T-cell (primary cell): Measurements from ENCODE around the gene TASP1. TPM values are rescaled to one million over a fixed set of nuclear protein-coding genes. Genes with fewer than 3 reads are reported as not detected.
"Not testable (repeated sequence)": the region's sequence is repeated elsewhere in the genome, so short reads cannot be mapped to it uniquely, and the experiment has no call there.

Source experiments
- ATAC-seq, 4 experiments: fragments of 200-7000 bp in 3 of 4; fragments of 150-1000 bp in 1 of 4; cut with Tn5 transposase; replicated peaks in 1 of 4; 1 replicate in 3 of 4; 2 replicates in 1 of 4; pipeline ENCODE4 v1.10.0; 2021; ENCODE audit warnings: moderate library complexity in 3 of 4, mild to moderate bottlenecking in 2 of 4, moderate number of reproducible peaks in 1 of 4
- CTCF ChIA-PET, 2 donors: fragments of 300-600 bp; sonication (Branson Sonifier 250); formaldehyde crosslinking; loops; one replicate each; lab custom pipeline; 2022; ENCODE audit warnings: antibody characterized with exemption in 2 of 2; lab: Charles Lee
- POLR2A ChIA-PET, 2 donors: fragments of 300-600 bp; sonication (Branson Sonifier 250); formaldehyde crosslinking; loops; one replicate each; lab custom pipeline; 2022; ENCODE audit warnings: antibody characterized with exemption in 2 of 2; lab: Charles Lee
- DNase-seq, 35 experiments: peaks; one replicate each; pipeline versions ENCODE4 v3.0.0 to v3.0.0-alpha.2; 2013 to 2023
- H3K27ac ChIP-seq: one replicate; pipeline ENCODE4 v1.5.1; 2013; ENCODE audit warnings: low read length
- H3K27me3 ChIP-seq, 2 experiments: replicated peaks in 1 of 2; 1 replicate in 1 of 2; 2 replicates in 1 of 2; pipeline versions ENCODE4 v1.6.1 to v1.7.0; 2013; ENCODE audit warnings: low read length in 1 of 2, mixed read lengths in 1 of 2; ENCODE audit not compliant: control insufficient read depth in 2 of 2, insufficient read depth in 2 of 2; ENCODE audit errors: extremely low read depth in 1 of 2
- H3K36me3 ChIP-seq, 2 donors: 1 replicate in 1 of 2; 2 replicates in 1 of 2; pipeline versions ENCODE4 v1.6.1 to v1.7.0; 2013; ENCODE audit warnings: low read length in 1 of 2; ENCODE audit not compliant: control insufficient read depth in 2 of 2, insufficient read depth in 1 of 2; ENCODE audit errors: extremely low read depth in 1 of 2
- H3K4me1 ChIP-seq, 2 experiments: 1 replicate in 1 of 2; 2 replicates in 1 of 2; pipeline versions ENCODE4 v1.6.1 to v1.7.0; 2013; ENCODE audit warnings: low read length in 2 of 2, mixed read lengths in 1 of 2; ENCODE audit not compliant: insufficient read depth in 2 of 2, control insufficient read depth in 1 of 2; ENCODE audit errors: extremely low read depth in 1 of 2
- H3K4me3 ChIP-seq, 2 donors: 1 replicate in 1 of 2; 2 replicates in 1 of 2; pipeline versions ENCODE4 v1.5.1 to v1.7.0; 2013; ENCODE audit warnings: mild to moderate bottlenecking in 2 of 2, low read length in 1 of 2, moderate library complexity in 1 of 2; ENCODE audit not compliant: control insufficient read depth in 1 of 2; ENCODE audit errors: extremely low read depth in 1 of 2
- H3K9me3 ChIP-seq: 2 replicates; pipeline ENCODE4 v1.7.0; 2013
- H3K27ac Mint-ChIP-seq, 2 donors: one replicate each; pipeline ENCODE4 v1.8.0; 2020 to 2021; ENCODE audit warnings: mild to moderate bottlenecking in 2 of 2, mixed read lengths in 2 of 2
- H3K27me3 Mint-ChIP-seq, 2 donors: one replicate each; pipeline ENCODE4 v1.8.0; 2021 to 2022; ENCODE audit warnings: mixed read lengths in 2 of 2
- H3K36me3 Mint-ChIP-seq: one replicate; pipeline ENCODE4 v1.8.0; 2021; ENCODE audit warnings: mixed read lengths
- H3K4me1 Mint-ChIP-seq, 3 donors: one replicate each; pipeline ENCODE4 v1.8.0; 2020 to 2022; ENCODE audit warnings: mixed read lengths in 3 of 3, mild to moderate bottlenecking in 1 of 3
- H3K4me3 Mint-ChIP-seq, 3 donors: one replicate each; pipeline ENCODE4 v1.8.0; 2020 to 2022; ENCODE audit warnings: mild to moderate bottlenecking in 3 of 3, mixed read lengths in 3 of 3, moderate library complexity in 3 of 3
- H3K9me3 Mint-ChIP-seq, 3 donors: one replicate each; pipeline ENCODE4 v1.8.0; 2020 to 2022; ENCODE audit warnings: mixed read lengths in 3 of 3
- WGBS: methylation state at CpG from one replicate; pipeline ENCODE4 v1.1.5; 2013; ENCODE audit warnings: missing lambda C conversion rate; ENCODE audit not compliant: insufficient coverage; 5-methylcytosine and 5-hydroxymethylcytosine counted together
- total RNA-seq, 35 experiments: library from RNA in 6 of 35; stranded (reverse) in 6 of 35; fragments of 120-200 nt in 1 of 35; gene quantifications; one replicate each; pipeline versions ENCODE4 v1.2.1 to v1.2.4 and lab custom pipeline; 2013 to 2026

Gene TASP1
- total RNA-seq, 5 donors from 2014 or later (not counting 1 experiment from before 2014, with no cell fraction given), result 11.2 to 19.4 (median 13.8) TPM

DNA sequence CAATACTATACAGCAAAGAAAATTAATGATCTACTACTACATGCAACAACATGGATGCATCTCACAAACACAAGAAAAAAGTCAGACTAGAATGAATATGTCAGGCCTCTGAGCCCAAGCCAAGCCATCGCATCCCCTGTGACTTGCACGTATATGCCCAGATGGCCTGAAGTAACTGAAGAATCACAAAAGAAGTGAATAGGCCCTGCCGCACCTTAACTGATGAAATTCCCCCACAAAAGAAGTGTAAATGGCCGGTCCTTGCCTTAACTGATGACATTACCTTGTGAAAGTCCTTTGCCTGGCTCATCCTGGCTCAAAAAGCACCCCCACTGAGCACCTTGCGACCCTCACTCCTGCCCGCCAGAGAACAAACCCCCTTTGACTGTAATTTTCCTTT is 280.9 kb downstream of the TASP1 start:
- H3K27ac ChIP-seq, POLR2A ChIA-PET, H3K4me1 ChIP-seq, H3K4me1 Mint-ChIP-seq, ATAC-seq, DNase-seq, H3K27ac Mint-ChIP-seq, H3K4me3 ChIP-seq, H3K9me3 ChIP-seq, H3K36me3 ChIP-seq, H3K27me3 ChIP-seq, H3K9me3 Mint-ChIP-seq, CTCF ChIA-PET, H3K27me3 Mint-ChIP-seq, H3K4me3 Mint-ChIP-seq, H3K36me3 Mint-ChIP-seq: not testable (repeated sequence)
- 94% methylated on average over 5 of the region's 6 CpGs for WGBS

DNA sequence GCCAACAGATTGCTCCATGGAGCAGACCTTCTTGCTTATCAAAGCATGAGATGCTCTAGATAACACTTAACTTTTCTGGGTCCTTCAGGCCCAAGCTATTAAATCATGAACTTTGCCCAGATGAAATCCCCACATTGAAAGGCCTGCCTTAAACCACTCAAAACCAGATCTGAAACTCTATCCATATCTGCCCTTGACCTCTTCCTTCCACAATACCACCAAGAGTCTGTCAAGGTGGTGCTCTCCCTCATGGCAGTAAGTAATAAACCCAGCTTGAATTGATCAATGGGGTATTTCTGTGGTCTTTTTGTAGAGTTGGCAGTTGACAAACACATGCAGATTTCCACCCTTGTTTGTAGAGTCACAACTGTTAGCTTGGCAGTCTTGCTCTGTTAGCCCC is 282.1 kb downstream of the TASP1 start:
- Histone ChIP-seq H3K4me1 (no peaks in the 10 kb centered on the region), H3K27ac (no peak overlapping the region), H3K36me3 (no peaks in the 10 kb centered on the region), H3K4me3 (no peak overlapping the region), H3K27me3 (no peaks in the 10 kb centered on the region), H3K9me3 (no peaks in the 10 kb centered on the region)
- Mint-ChIP-seq H3K27me3 (no peaks in the 10 kb centered on the region), H3K36me3 (no peaks in the 10 kb centered on the region), H3K4me3 (no peak overlapping the region), H3K4me1 (no peaks in the 10 kb centered on the region), H3K27ac (no peak overlapping the region), H3K9me3 (no peaks in the 10 kb centered on the region)
- ATAC-seq (no peak), DNase-seq (no peak)
- ChIA-PET POLR2A (no interaction called here), CTCF (no interaction called here)

DNA sequence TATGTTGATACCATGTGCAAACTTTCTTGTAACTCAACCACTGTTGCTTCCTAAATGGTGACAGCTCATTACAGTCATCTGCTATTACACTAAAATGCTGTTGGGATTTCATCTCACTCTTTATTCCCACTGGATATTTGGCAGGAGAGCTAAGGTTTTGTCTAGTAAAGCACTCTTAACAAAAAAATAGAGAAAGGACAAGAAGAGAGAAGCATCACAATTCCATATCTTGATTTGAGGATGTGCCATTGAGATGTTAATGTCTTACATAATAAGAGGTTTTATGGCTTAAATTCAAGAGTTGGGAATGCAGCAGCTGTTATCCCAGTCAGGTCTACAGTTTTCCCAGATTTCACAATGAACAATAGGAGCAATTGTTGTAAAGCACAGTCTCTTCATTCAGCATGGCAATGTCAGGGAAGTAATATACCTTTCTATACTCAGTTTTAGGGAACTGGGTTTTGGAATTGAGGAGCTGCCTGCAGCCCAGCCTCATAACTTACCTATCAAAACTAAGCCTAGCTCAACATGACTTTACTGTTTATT is 282.7 kb downstream of the TASP1 start:
- H3K4me1 ChIP-seq, result no peaks in the 10 kb centered on the region
- Mint-ChIP-seq H3K4me1 (no peaks in the 10 kb centered on the region), H3K4me3 (no peak overlapping the region), H3K9me3 (no peaks in the 10 kb centered on the region), H3K36me3 (no peaks in the 10 kb centered on the region), H3K27ac (no peak overlapping the region), H3K27me3 (no peaks in the 10 kb centered on the region)
- H3K36me3 ChIP-seq, result no peaks in the 10 kb centered on the region
- H3K27ac ChIP-seq, result no peak overlapping the region
- H3K27me3 ChIP-seq, result no peaks in the 10 kb centered on the region
- ATAC-seq (no peak), DNase-seq (no peak)
- ChIA-PET POLR2A (no interaction called here), CTCF (no interaction called here)
- no peak overlapping the region for H3K4me3 ChIP-seq
- no peaks in the 10 kb centered on the region for H3K9me3 ChIP-seq

- Mint-ChIP-seq H3K4me1 (no peaks in the 10 kb centered on the region), H3K27me3 (no peaks in the 10 kb centered on the region), H3K27ac (no peak overlapping the region), H3K36me3 (no peaks in the 10 kb centered on the region), H3K9me3 (no peaks in the 10 kb centered on the region), H3K4me3 (no peak overlapping the region)
- ChIA-PET CTCF (no interaction called here), POLR2A (no interaction called here)
- Histone ChIP-seq H3K9me3 (no peaks in the 10 kb centered on the region), H3K27me3 (no peaks in the 10 kb centered on the region), H3K4me1 (no peaks in the 10 kb centered on the region), H3K4me3 (no peak overlapping the region), H3K27ac (no peak overlapping the region), H3K36me3 (no peaks in the 10 kb centered on the region)
- ATAC-seq (no peak), DNase-seq (no peak)
- WGBS, result no CpG with 5 or more reads among the region's 3 CpGs
Measured at GRCh38 chr20:13355411-13355810, 283.3 kb downstream of the TASP1 start.

GRCh38 chr20:13353261-13353945 is 285.3 kb downstream of the TASP1 start:
- Mint-ChIP-seq H3K36me3 (no peaks in the 10 kb centered on the region), H3K27me3 (no peaks in the 10 kb centered on the region), H3K9me3 (no peaks in the 10 kb centered on the region), H3K4me3 (no peak overlapping the region), H3K27ac (no peak overlapping the region), H3K4me1 (no peaks in the 10 kb centered on the region)
- ATAC-seq, result no peak
- Histone ChIP-seq H3K27me3 (no peaks in the 10 kb centered on the region), H3K27ac (no peak overlapping the region), H3K4me1 (no peaks in the 10 kb centered on the region), H3K9me3 (no peaks in the 10 kb centered on the region), H3K4me3 (no peak overlapping the region), H3K36me3 (no peaks in the 10 kb centered on the region)
- DNase-seq, result no peak
- POLR2A ChIA-PET, result no interaction called here
- CTCF ChIA-PET, result interaction anchor here in 1 of 2 donors (0.7 kb wide), 1 partner anchor 193 kb away, joined by 3 read pairs; no protein-coding TSS in a partner anchor
- no CpG with 5 or more reads among the region's 2 CpGs for WGBS

DNA sequence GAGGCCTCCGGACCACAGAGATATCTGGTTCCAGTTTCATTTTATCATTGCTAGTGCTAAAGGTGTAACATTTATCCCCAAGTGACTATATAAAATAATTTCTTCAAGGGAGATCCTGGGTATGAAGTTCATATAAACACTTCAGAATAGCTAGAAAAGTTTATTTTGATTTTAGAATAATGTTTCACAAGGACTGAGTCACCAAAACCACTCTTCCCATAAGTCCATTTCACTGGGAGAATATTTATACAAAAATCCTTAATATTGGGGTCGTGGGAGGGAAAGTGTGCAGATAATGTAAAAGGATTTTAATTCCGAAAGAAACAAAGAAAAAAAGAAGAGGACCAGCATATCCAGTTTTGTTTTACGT is 289.5 kb downstream of the TASP1 start:
- Histone ChIP-seq H3K4me1 (no peaks in the 10 kb centered on the region), H3K9me3 (no peaks in the 10 kb centered on the region), H3K27ac (no peak overlapping the region), H3K4me3 (no peak overlapping the region), H3K36me3 (no peaks in the 10 kb centered on the region), H3K27me3 (no peaks in the 10 kb centered on the region)
- DNase-seq (no peak), ATAC-seq (no peak)
- H3K27ac Mint-ChIP-seq, result no peak overlapping the region
- H3K4me3 Mint-ChIP-seq, result no peak overlapping the region
- ChIA-PET POLR2A (no interaction called here), CTCF (no interaction called here)
- H3K4me1 Mint-ChIP-seq, result no peaks in the 10 kb centered on the region
- no peaks in the 10 kb centered on the region for H3K9me3 Mint-ChIP-seq
- no peaks in the 10 kb centered on the region for H3K36me3 Mint-ChIP-seq
- no CpG with 5 or more reads among the region's 4 CpGs for WGBS
- H3K27me3 Mint-ChIP-seq, result peaks cover 0 to 3% of the 10 kb centered on the region in 2 donors
